Gastroesophageal sphincter (tissue), 4 donors: ENCODE data around the gene FBXO36. TPM values are rescaled to one million over a fixed set of nuclear protein-coding genes. Genes with fewer than 3 reads are reported as not detected.

Experiments used
- ATAC-seq: fragments of 150-250 bp; one replicate; pipeline ENCODE4 v1.9.1; 2016; ENCODE audit warnings: mild to moderate bottlenecking, moderate library complexity
- H3K27ac ChIP-seq, 4 donors: fragments of 200-600 bp; sonication (generic) in 3 of 4; 1 replicate in 3 of 4; 2 replicates in 1 of 4; pipeline ENCODE4 v1.5.1; 2016 to 2019
- H3K27me3 ChIP-seq: fragments of 200-600 bp; sonication (generic); one replicate; pipeline ENCODE4 v1.5.1; 2019
- H3K36me3 ChIP-seq, 2 donors: fragments of 200-600 bp; sonication (generic); one replicate each; pipeline ENCODE4 v1.5.1; 2019; ENCODE audit warnings: control low read depth in 1 of 2
- H3K4me1 ChIP-seq, 3 donors: fragments of 200-600 bp; sonication (generic); 1 replicate in 2 of 3; 2 replicates in 1 of 3; pipeline ENCODE4 v1.5.1; 2016 to 2019; ENCODE audit warnings: control low read depth in 2 of 3
- H3K4me3 ChIP-seq, 2 donors: fragments of 200-600 bp; sonication (generic); one replicate each; pipeline ENCODE4 v1.5.1; 2019; ENCODE audit warnings: mild to moderate bottlenecking in 1 of 2, moderate library complexity in 1 of 2
- H3K9me3 ChIP-seq, 3 donors: fragments of 200-600 bp; sonication (generic); one replicate each; pipeline ENCODE4 v1.5.1; 2017 to 2019; ENCODE audit warnings: control low read depth in 2 of 3
- EP300 ChIP-seq: sonication (generic); formaldehyde crosslinking; IDR thresholded peaks from one replicate; pipeline ENCODE4 v1.6.1; 2017; ENCODE audit warnings: antibody characterized with exemption, mild to moderate bottlenecking
- POLR2A ChIP-seq, 2 donors: fragments of 450-650 bp; IDR thresholded peaks; one replicate each; pipeline ENCODE4 v1.6.1; 2017; ENCODE audit warnings: antibody characterized with exemption in 2 of 2, mild to moderate bottlenecking in 2 of 2, moderate library complexity in 1 of 2
- POLR2AphosphoS5 ChIP-seq: sonication (generic); formaldehyde crosslinking; IDR thresholded peaks from one replicate; pipeline ENCODE4 v1.6.1; 2017; ENCODE audit warnings: antibody characterized with exemption
- WGBS, 2 donors: methylation state at CpG; one replicate each; pipeline ENCODE4 v1.1.5; 2018; ENCODE audit warnings: low coverage in 1 of 2; 5-methylcytosine and 5-hydroxymethylcytosine counted together
- total RNA-seq, 4 donors: library from RNA; depleted of rRNA; stranded (reverse); fragments of >200 nt; gene quantifications; one replicate each; pipeline ENCODE4 v1.1.0, GENCODE V29; 2016
- TF ChIP-seq, protein P1 (sequence below), 4 experiments: fragments of 200-600 bp in 2 of 4; fragments of 450-650 bp in 2 of 4; sonication (generic) in 1 of 4; IDR thresholded peaks; one replicate each; pipeline ENCODE4 v1.5.1; 2017 to 2019; ENCODE audit warnings: antibody characterized with exemption in 4 of 4, mild to moderate bottlenecking in 2 of 4, moderate library complexity in 2 of 4

FBXO36 gene
- total RNA-seq, 4 donors from 2014 or later = 2.2 to 3.6 (median 3.4) TPM

DNA sequence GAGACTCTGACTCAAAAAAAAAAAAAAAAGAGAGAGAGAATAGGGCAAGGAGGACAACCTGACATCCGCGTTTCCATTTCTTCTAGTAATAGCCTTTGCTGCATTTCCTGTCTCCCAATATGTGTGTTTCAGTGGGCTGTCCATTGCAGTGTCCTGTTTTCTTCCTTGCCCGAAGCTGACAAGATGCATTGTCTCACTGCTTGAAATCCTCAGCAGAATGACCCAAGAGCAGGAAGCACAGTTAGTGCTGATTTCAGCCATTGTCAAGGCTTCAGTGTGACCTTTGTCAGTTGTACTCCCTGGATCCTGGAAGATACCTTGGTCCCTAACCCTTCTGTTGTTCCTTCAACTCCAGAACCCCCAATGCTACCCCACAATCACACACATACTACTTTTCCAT, 75.3 kb downstream of the FBXO36 start:
- H3K36me3 ChIP-seq = no peaks in the 10 kb centered on the region
- WGBS, 2 donors = 69 to 83% methylated on average over 2 of the region's 3 CpGs

DNA sequence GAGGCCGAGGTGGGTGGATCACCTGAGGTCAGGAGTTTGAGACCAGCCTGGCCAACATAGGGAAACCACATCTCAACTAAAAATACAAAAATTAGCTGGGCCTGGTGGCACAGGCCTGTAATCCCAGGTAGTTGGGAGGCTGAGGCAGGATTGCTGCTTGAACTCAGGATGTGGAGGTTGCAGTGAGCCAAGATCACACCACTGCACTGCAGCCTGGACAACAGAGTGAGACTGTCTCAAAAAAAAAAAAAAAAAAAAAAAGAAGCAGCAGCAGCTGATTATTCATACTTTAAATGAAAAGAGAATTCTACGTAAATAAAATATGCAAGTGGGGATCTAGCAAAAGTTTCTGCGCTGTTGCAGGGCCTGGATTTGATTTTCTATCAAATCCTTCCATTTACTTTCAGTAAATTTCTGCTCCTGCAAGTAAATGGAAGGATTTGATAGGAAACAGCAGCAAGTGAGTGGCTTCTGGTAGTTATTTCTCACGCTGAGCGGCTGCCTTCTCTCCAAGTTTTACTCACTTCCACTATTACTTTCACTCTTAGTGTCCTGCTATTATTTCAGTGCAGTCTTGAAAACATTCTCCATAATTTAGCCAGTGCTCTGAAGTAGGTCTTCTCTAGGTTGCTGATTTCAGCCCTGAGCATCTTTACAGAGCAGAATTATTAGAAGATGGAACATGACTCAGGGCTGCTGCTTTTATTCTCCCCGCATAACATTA, 78.0 kb downstream of the FBXO36 start:
- no peak for TF ChIP-seq EP300
- 79 to 89% methylated on average over 6 of the region's 6 CpGs for WGBS, 2 donors
- no peak overlapping the region for H3K27ac ChIP-seq

More for the DNA sequence above, 75.3 kb downstream of the FBXO36 start:
- Histone ChIP-seq H3K4me1 (no peaks in the 10 kb centered on the region), H3K27ac (no peak overlapping the region), H3K27me3 (no peaks in the 10 kb centered on the region), H3K4me3 (no peak overlapping the region), H3K9me3 (no peaks in the 10 kb centered on the region)
- TF ChIP-seq, protein P1, sequence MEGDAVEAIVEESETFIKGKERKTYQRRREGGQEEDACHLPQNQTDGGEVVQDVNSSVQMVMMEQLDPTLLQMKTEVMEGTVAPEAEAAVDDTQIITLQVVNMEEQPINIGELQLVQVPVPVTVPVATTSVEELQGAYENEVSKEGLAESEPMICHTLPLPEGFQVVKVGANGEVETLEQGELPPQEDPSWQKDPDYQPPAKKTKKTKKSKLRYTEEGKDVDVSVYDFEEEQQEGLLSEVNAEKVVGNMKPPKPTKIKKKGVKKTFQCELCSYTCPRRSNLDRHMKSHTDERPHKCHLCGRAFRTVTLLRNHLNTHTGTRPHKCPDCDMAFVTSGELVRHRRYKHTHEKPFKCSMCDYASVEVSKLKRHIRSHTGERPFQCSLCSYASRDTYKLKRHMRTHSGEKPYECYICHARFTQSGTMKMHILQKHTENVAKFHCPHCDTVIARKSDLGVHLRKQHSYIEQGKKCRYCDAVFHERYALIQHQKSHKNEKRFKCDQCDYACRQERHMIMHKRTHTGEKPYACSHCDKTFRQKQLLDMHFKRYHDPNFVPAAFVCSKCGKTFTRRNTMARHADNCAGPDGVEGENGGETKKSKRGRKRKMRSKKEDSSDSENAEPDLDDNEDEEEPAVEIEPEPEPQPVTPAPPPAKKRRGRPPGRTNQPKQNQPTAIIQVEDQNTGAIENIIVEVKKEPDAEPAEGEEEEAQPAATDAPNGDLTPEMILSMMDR (IDR thresholded peaks at IDR 0.05) = no peak
- TF ChIP-seq POLR2A (IDR thresholded peaks at IDR 0.05) (no peak), POLR2AphosphoS5 (no peak), EP300 (no peak)
- ATAC-seq = no peak

DNA sequence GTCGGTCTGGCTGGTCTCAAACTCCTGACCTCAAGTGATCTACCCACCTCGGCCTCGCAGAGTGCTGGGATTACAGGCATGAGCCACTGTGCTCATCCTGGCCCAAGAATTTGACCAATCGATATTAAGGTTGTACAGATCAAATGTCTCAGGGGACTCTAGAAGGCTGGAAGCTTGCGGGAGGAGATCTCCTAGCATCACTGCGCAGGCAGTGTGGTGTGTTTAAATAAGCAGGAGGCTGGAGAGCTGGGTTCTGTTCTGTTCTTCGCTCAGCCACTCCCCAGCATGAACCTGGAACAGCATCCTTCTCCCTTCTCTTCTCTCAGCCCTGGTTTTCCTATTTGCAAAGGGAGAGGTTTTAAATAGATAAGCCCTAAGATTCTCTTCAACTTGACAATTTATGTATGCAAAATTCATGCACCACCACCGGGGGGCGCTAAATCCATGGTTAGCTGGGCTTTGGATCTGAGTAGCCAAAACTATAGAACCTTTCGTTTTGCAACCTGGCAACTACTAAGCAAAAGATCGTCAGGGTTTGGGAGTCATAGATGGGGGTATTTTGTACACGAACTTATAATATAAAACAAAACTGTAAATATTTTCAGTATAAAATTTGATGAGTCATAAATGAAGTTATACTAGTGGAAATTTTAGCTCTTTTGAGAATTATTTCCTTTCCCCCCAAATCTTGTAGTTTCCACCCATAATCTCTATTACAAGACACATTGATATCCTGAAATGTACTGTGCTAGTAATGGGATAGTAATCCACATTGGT, 85.8 kb downstream of the FBXO36 start:
- peak; percentile 43 for ATAC-seq
- Histone ChIP-seq H3K4me1 (peaks cover 0 to 9% (median 0%) of the 10 kb centered on the region in 3 donors), H3K9me3 (no peaks in the 10 kb centered on the region), H3K27ac (no peak overlapping the region), H3K36me3 (no peaks in the 10 kb centered on the region), H3K4me3 (no peak overlapping the region), H3K27me3 (no peaks in the 10 kb centered on the region)
- no peak for TF ChIP-seq EP300
- no peak for TF ChIP-seq POLR2A (IDR thresholded peaks at IDR 0.05)
- TF ChIP-seq POLR2AphosphoS5 = no peak
- TF ChIP-seq, protein P1 (IDR thresholded peaks at IDR 0.05) = peak; percentile 61 to 81 (median 72)
- 26 to 39% methylated on average over 5 to 9 of the region's 12 CpGs for WGBS, 2 donors

More for the DNA sequence above, 78.0 kb downstream of the FBXO36 start:
- Histone ChIP-seq H3K4me1 (no peaks in the 10 kb centered on the region), H3K27me3 (no peaks in the 10 kb centered on the region), H3K4me3 (no peak overlapping the region), H3K9me3 (no peaks in the 10 kb centered on the region), H3K36me3 (no peaks in the 10 kb centered on the region)
- ATAC-seq = no peak

DNA sequence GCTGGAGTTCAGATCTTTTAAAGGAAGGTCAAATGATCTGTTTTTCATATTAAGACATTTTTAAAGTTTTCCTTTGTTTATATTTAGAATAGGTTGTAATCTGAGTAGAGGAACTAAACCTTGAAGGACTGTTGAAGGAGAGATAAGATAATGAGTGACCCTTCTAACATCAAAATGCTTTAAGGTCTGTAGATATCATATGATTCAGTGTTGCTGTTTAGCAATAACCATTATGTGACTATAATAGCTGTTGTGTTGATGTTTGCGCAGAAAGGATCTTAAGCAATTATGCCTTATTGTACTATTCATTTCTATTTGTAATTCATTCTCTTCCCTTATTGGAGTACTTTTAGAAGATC, 86.4 kb downstream of the FBXO36 start:
- no peak overlapping the region for H3K27ac ChIP-seq
- TF ChIP-seq EP300 (no peak), POLR2AphosphoS5 (no peak), POLR2A (IDR thresholded peaks at IDR 0.05) (no peak)
- TF ChIP-seq, protein P1 (IDR thresholded peaks at IDR 0.05) = no peak
- 82 to 95% methylated on average over 1 of the region's 1 CpG for WGBS, 2 donors
- no peak for ATAC-seq
- no peaks in the 10 kb centered on the region for H3K9me3 ChIP-seq
- peaks cover 0 to 9% (median 0%) of the 10 kb centered on the region in 3 donors for H3K4me1 ChIP-seq
- no peaks in the 10 kb centered on the region for H3K36me3 ChIP-seq
- no peak overlapping the region for H3K4me3 ChIP-seq
- H3K27me3 ChIP-seq = no peaks in the 10 kb centered on the region

DNA sequence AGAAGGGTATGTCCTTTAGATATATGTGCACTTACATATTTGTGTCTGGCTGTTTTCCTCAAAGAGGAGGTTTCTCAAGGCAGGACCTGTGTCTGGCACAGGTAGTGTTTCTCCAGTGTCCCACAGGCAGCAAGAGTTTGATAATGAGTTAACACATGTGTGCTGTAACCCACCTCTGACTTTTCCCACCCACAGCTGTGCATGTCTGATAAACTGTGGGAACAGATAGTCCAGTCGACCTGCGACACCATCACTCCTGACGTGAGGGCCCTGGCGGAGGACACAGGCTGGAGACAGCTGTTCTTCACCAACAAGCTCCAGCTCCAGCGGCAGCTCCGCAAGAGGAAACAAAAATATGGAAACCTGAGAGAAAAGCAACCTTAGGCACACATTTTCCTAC, 88.2 kb downstream of the FBXO36 start:
- 97 to 100% methylated on average over 3 to 4 of the region's 6 CpGs for WGBS, 2 donors
- no peak for ATAC-seq
- no peak for TF ChIP-seq EP300
- TF ChIP-seq POLR2AphosphoS5 = no peak
- TF ChIP-seq, protein P1 (IDR thresholded peaks at IDR 0.05) = no peak
- TF ChIP-seq POLR2A (IDR thresholded peaks at IDR 0.05) = no peak

More for the DNA sequence above, 88.2 kb downstream of the FBXO36 start:
- Histone ChIP-seq H3K9me3 (no peaks in the 10 kb centered on the region), H3K4me3 (no peak overlapping the region), H3K36me3 (no peaks in the 10 kb centered on the region), H3K4me1 (peaks cover 0 to 9% (median 0%) of the 10 kb centered on the region in 3 donors), H3K27ac (no peak overlapping the region), H3K27me3 (no peaks in the 10 kb centered on the region)
